GM13977 (cell line): ENCODE data around the gene ZNF469.
"Not testable (repeated sequence)": the region's sequence is repeated elsewhere in the genome, so short reads cannot be mapped to it uniquely, and the experiment has no call there.

Experiments
- DNase-seq: peaks from one replicate; pipeline ENCODE4 v3.0.0; 2012; ENCODE audit warnings: low spot score
- CTCF ChIP-seq: IDR thresholded peaks from 2 replicates; pipeline ENCODE4 v1.5.1; 2012; ENCODE audit warnings: mild to moderate bottlenecking, control low read depth; ENCODE audit not compliant: insufficient read depth; ENCODE audit errors: extremely low read depth, missing control alignments
- in situ Hi-C: fragments of 300-500 bp; cut with MboI; formaldehyde crosslinking; loops from one replicate; pipeline ENCODE4 v1.12.0; 2022; ENCODE audit warnings: low sequenced_read_pairs, low pct_unique_long_range_greater_than_20kb, mixed read lengths, inconsistent platforms; ENCODE audit not compliant: unreplicated experiment

ZNF469 gene

GRCh38 chr16:88356124-88356726 is 26.5 kb upstream of the ZNF469 start:
- DNase-seq: no peak
- TF ChIP-seq CTCF: no peak
- in situ Hi-C loops: no loop called here

DNA sequence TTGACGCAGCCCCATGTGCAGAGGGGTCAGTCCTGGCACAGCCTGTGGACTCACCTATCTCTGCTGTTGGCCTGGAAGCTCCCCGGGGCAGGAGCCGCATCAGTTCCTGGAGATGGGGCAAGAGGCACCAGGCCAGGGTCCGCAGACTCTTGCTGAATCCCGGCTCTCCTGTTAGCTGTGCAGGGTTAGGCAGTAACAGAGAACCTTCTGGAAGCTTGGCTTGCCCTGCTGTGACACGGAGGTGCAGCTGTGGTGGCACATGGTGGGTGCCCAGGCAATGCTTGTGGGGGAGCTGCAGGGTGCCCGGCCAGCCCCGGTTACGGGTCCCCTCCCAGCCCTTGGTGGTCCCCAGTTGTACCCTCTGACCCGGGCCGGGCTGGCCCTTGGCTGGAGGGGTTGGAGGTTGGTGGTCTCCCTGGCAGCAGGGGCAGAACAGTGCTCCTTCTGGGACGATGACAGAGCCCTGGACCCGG is 26.0 kb upstream of the ZNF469 start:
- no peak for TF ChIP-seq CTCF
- no peak for DNase-seq
- in situ Hi-C loops: no loop called here

- DNase-seq: no peak
- in situ Hi-C loops: no loop called here
- TF ChIP-seq CTCF: no peak
Observed at GRCh38 chr16:88357317-88358022, 25.3 kb upstream of the ZNF469 start.

DNA sequence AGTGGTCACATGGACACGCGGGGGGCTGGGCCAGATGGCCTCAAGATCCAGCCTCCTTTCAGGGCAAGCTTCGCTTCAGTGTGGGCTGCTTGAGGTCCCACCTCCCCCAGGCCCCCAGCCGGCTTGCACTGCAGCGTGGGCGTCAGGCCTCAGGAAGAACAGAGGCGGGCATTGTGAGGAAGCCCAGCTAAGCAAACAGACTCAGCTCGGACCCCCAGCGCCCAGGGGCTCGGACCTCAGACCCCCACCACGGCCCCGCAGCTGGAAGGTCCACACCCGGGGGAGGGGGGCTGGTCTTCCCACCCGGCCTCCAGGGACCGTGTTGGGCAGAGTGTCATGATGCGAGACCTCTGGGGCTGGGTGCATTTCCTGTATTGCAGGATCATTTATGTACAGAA is 24.7 kb upstream of the ZNF469 start:
- DNase-seq: no peak
- in situ Hi-C loops: no loop called here
- no peak for TF ChIP-seq CTCF

DNA sequence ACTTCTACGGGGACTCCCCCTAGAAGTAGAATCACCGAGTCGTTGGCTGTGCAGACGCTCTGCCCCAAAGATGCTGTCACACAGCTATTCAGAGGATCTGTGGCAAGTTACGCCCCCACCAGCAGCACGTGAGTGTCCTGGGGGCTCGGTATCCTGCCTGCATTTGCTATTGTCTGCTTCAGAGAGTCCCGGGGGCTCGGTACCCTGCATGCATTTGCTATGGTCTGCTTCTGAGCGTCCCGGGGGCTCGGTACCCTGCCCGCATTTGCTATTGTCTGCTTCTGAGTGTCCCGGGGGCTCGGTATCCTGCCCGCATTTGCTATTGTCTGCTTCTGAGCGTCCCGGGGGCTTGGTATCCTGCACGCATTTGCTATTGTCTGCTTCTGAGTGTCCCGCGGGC is 23.8 kb upstream of the ZNF469 start:
- DNase-seq: no peak
- in situ Hi-C loops: no loop called here
- TF ChIP-seq CTCF: no peak

GRCh38 chr16:88360401-88360800 is 22.4 kb upstream of the ZNF469 start:
- in situ Hi-C loops, DNase-seq: not testable (repeated sequence)

- no peak for TF ChIP-seq CTCF
- no peak for DNase-seq
- in situ Hi-C loops: no loop called here
Observed at GRCh38 chr16:88360999-88361398, 21.8 kb upstream of the ZNF469 start.
